ENCODE results near the gene CALM1. TPM values are rescaled to one million over a fixed set of nuclear protein-coding genes. Genes with fewer than 3 reads are reported as not detected.

The CALM1 gene
- 176 TPM for polyA plus RNA-seq (2012; ENCODE audit: insufficient read depth, insufficient read length)

GRCh38 chr14:90396341-90397339 is at the start of gene CALM1:
CALM1 (plus strand) TSS chr14:90397029; CDS start chr14:90397231, 202 bp downstream.
- H3K4me3 ChIP-seq (ENCODE audit: low read length): peak within 1 kb of the TSS; percentile 81
- DNase-seq (ENCODE audit: low read depth, low spot score): peak; percentile 95

DNA sequence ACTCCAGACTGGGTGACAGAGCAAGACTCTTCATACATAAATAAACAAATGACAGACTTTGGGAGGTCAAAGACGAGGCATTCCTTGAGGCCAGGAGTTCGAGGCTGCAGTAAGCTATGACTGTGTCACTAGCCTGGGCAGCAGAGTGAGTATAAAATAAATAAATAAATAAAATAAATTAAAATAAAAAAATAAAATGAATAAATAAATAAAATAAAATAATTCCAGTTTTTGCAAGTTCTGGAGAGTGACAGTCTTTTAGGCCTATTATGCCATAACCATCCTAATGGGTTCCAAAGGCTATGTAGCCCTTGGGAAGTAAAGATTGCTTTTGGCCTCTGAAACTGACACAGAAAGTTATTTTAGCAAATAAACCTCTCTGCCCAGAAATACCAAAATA is 48.6 kb upstream of the CALM1 start:
- no peak for DNase-seq (ENCODE audit: low read depth, low spot score)
- H3K4me3 ChIP-seq (ENCODE audit: low read length): no peak overlapping the region

DNA sequence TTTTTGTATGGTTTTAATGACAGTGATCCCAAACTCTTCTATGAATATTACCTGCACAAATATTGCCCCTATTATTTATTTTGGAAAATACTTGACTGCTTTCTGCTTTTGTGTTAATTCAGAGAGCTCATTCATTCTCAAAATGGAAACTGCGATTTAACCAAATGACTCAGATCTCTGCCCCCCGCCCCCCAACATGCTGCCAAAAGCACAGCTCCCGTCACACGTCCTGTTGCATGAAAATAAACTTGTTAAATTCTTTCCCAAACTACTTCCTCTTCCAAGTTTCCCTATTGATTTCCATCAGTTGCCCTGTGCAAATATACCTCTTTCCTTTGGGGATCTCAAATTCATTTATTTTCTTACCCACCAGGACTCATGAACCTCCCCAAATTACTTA is 47.1 kb upstream of the CALM1 start:
- no peak for DNase-seq (ENCODE audit: low read depth, low spot score)
- no peak overlapping the region for H3K4me3 ChIP-seq (ENCODE audit: low read length)

- H3K4me3 ChIP-seq (ENCODE audit: low read length): no peak overlapping the region
These were observed 42.1 kb upstream of the CALM1 start for GRCh38 chr14:90354551-90355298.

GRCh38 chr14:90355540-90356518 is 41.0 kb upstream of the CALM1 start:
- no peak overlapping the region for H3K4me3 ChIP-seq (ENCODE audit: low read length)
- no peak for DNase-seq (ENCODE audit: low read depth, low spot score)

More at GRCh38 chr14:90354551-90355298, 42.1 kb upstream of the CALM1 start:
- DNase-seq (ENCODE audit: low read depth, low spot score): no peak

DNA sequence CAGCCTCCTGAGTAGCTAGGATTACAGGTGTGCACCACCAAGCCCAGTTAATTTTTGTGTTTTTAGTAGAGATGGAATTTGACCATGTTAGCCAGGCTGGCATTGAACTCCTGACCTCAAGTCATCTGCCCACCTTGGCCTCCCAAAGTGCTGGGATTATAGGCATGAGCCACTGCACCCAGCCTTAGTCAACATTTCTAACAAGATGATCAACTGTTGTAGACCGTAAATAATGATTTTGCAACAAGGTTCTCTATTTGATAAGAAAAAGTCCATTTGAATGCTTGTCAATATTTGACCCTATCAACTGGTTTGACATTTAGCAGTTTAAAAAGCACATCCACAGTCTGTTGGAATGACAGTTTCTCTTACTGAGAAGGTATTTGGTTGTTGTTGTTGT is 39.9 kb upstream of the CALM1 start:
- DNase-seq (ENCODE audit: low read depth, low spot score): no peak

DNA sequence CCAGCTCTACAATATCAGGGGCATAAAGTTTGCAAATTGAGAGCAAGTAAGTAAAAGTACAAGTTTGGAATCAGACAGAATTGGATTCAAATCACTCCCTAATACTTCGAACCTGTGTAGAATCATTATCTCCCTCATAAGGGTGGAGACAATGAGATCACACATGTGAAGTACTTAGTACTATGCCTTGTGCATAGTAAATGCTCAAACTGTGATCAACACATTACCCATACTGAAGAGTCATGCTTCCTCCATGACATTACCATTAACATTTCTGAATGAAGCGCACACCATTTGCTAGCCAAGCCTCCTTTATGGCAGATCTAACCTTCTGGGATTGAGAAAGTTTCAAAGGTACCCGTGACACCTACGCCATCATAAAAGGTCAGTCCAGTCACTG is 38.5 kb upstream of the CALM1 start:
- DNase-seq (ENCODE audit: low read depth, low spot score): no peak
- H3K4me3 ChIP-seq (ENCODE audit: low read length): no peak overlapping the region

More for the DNA sequence above, 39.9 kb upstream of the CALM1 start:
- no peak overlapping the region for H3K4me3 ChIP-seq (ENCODE audit: low read length)

DNA sequence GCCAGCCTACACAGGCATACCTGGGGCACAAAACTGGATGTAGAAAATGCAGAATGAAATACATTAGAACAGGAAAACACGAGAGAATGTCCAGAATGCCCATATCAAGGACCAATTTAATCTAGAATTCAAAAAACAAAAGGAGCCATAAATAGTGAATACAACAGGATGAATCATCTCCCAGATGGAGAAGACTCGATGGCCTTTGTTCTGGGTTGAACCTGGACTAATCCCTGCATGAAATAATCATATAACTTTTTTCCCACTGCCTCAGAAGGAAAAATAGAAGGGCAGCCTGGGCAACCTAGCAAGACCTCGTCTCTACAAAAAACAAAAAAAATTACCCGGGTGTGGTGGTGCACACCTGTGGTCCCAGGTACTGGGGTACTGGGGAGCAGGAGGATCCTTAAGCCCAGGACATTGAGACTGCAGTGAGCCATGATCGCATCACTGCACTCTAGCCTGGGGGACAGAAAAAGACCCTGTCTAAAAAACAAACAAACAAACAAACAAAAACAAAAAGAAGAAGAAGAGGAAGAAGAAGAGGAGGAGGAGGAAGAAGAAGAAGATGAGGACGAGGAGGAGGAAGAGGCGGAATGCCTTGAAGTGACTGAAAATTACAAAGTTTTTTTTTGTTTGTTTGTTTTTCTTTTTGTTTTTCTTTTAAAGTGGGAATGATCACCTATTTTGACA is 34.8 kb upstream of the CALM1 start:
- no peak for DNase-seq (ENCODE audit: low read depth, low spot score)
- no peak overlapping the region for H3K4me3 ChIP-seq (ENCODE audit: low read length)

- no peak for DNase-seq (ENCODE audit: low read depth, low spot score)
- H3K4me3 ChIP-seq (ENCODE audit: low read length): no peak overlapping the region
These were observed 34.3 kb upstream of the CALM1 start for GRCh38 chr14:90362558-90362896.

- no peak for DNase-seq (ENCODE audit: low read depth, low spot score)
- no peak overlapping the region for H3K4me3 ChIP-seq (ENCODE audit: low read length)
These were observed 27.7 kb upstream of the CALM1 start for GRCh38 chr14:90368946-90369721.

- no peak overlapping the region for H3K4me3 ChIP-seq (ENCODE audit: low read length)
- DNase-seq (ENCODE audit: low read depth, low spot score): no peak
These were observed 22.9 kb upstream of the CALM1 start for GRCh38 chr14:90373887-90374286.

DNA sequence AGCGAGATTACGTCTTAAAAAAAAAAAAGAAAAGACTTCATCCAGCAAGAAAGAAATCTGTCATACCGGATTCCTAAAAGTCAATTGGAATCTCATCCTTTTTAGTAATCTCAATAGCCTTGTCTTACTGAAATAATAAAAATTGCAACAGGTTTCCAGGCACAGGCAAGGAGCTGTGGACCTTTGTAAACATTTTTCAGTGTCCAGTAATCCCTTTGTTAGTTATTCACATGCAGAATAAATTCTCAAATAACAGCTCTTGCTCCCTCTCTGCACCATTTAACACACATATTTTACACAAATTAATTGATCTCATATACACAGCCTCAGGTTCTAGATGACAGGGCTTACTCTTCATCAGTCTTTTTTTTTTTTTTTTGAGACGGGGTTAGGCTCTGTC is 22.0 kb upstream of the CALM1 start:
- no peak for DNase-seq (ENCODE audit: low read depth, low spot score)
- no peak overlapping the region for H3K4me3 ChIP-seq (ENCODE audit: low read length)

DNA sequence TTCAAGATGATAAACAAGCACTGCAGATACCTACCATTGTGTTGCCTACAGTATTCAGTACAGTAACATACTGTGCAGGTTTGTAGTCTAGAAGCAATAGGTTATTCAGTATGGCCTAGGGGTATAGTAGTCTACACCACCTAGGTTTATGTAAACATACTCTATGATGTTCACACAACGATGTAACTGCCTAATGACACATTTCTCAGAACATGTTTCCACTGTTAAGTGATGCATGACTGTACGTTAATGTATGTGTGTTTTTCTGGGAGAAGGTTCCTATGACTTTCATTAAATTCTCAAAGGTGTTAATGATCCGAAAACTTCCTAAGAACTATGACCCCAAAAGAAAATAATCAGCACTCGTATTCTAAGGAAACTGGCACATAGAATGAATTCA is 20.9 kb upstream of the CALM1 start:
- H3K4me3 ChIP-seq (ENCODE audit: low read length): no peak overlapping the region
- DNase-seq (ENCODE audit: low read depth, low spot score): no peak

GRCh38 chr14:90378249-90378648 is 18.6 kb upstream of the CALM1 start:
- DNase-seq (ENCODE audit: low read depth, low spot score): no peak
- no peak overlapping the region for H3K4me3 ChIP-seq (ENCODE audit: low read length)

- DNase-seq (ENCODE audit: low read depth, low spot score): no peak
- no peak overlapping the region for H3K4me3 ChIP-seq (ENCODE audit: low read length)
These were observed 17.7 kb upstream of the CALM1 start for GRCh38 chr14:90379106-90379505.

- no peak overlapping the region for H3K4me3 ChIP-seq (ENCODE audit: low read length)
- DNase-seq (ENCODE audit: low read depth, low spot score): no peak
These were observed 15.6 kb upstream of the CALM1 start for GRCh38 chr14:90381011-90381786.

DNA sequence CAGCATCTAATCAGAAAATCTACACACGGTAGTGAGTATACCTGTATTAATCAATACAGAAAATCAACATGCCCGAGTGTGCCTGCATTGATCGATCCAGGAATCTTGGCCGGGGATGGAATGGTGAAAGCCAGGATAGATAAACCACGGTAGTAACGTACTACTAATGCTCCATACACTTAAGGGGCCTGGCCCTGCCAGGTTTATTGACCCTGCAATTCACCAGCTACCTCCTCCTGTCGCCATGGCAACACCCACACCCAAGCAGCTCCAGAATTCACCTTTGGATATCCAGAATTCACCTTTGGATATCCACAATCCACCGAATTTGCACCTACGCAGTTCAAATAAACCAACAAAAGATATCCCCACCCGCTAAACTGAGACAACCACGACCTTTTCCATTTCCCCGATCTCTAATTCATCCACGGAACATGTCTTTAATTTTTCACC is 14.8 kb upstream of the CALM1 start:
- no peak for DNase-seq (ENCODE audit: low read depth, low spot score)
- peak overlapping the region; percentile 62 for H3K4me3 ChIP-seq (ENCODE audit: low read length)

All from Jurkat, Clone E6-1 (cell line).